BJ (cell line): ENCODE results near the gene FCMR. TPM values are rescaled to one million over a fixed set of nuclear protein-coding genes. Genes with fewer than 3 reads are reported as not detected.

Experiments
- CTCF ChIA-PET: fragments of 350-600 bp; formaldehyde crosslinking; extraction: SDS; loops from one replicate; lab custom pipeline; 2021; ENCODE audit warnings: antibody characterized with exemption, inconsistent platforms; lab: Yijun Ruan, JAX
- POLR2A ChIA-PET: fragments of 300-600 bp; sonication (Branson Sonifier 250); formaldehyde crosslinking; extraction: SDS; loops from one replicate; lab custom pipeline; 2021; ENCODE audit warnings: antibody characterized with exemption; lab: Charles Lee
- DNase-seq: peaks from one replicate; pipeline ENCODE4 v3.0.0-alpha.2; 2011; ENCODE audit warnings: low read depth
- H3K27me3 ChIP-seq: 2 replicates; pipeline ENCODE4 v1.6.0; 2011; ENCODE audit warnings: low read length; ENCODE audit not compliant: control insufficient read depth, insufficient read depth
- H3K36me3 ChIP-seq: 2 replicates; pipeline ENCODE4 v1.5.1; 2011; ENCODE audit warnings: low read length; ENCODE audit not compliant: control insufficient read depth, insufficient read depth
- H3K4me3 ChIP-seq: 2 replicates; pipeline ENCODE4 v1.5.1; 2011; ENCODE audit warnings: low read depth, mild to moderate bottlenecking, control low read depth, low read length
- CTCF ChIP-seq: IDR thresholded peaks from 2 replicates; pipeline ENCODE4 v1.5.1; 2011; ENCODE audit warnings: low read depth, mild to moderate bottlenecking, control low read depth, inconsistent platforms, low read length, moderate library complexity; ENCODE audit not compliant: insufficient read depth
- polyA minus RNA-seq: library from RNA; depleted of rRNA, polyadenylated mRNA; stranded (reverse); fragments of >200 nt; gene quantifications from 2 replicates; pipeline ENCODE4 v1.2.3, GENCODE V29; 2011; rRNA and poly(A)+ RNA removed
- polyA plus RNA-seq: library from polyadenylated mRNA; depleted of rRNA; stranded (reverse); fragments of >200 nt; gene quantifications from 2 replicates; pipeline ENCODE4 v1.2.3, GENCODE V29; 2011; rRNA removed

Gene FCMR
- 0.56 and 1.4 TPM in 2 replicates for polyA plus RNA-seq
- 0.41 and 1.8 TPM in 2 replicates for polyA minus RNA-seq

GRCh38 chr1:206921772-206922265 lies at the start of gene FCMR:
Gene FCMR (minus strand): TSS chr1:206921941. CDS start chr1:206921854, 87 bp downstream.
- Histone ChIP-seq H3K36me3 (no peaks in the 10 kb centered on the region), H3K27me3 (no peaks in the 10 kb centered on the region; the same call in none of the 2 replicates), H3K4me3 (no peak within 1 kb of the TSS)
- POLR2A ChIA-PET = no interaction called here
- no peak for TF ChIP-seq CTCF
- DNase-seq = no peak
- CTCF ChIA-PET = interaction anchor here (1.1 to 3.3 kb wide), 2 partner anchors 9 to 10 kb away, joined by 5 to 28 read pairs; no protein-coding TSS in a partner anchor

GRCh38 chr1:206971029-206971655 lies 49.4 kb upstream of the FCMR start:
- Histone ChIP-seq H3K4me3 (no peak overlapping the region), H3K27me3 (peaks cover 9% of the 10 kb centered on the region), H3K36me3 (no peaks in the 10 kb centered on the region)
- TF ChIP-seq CTCF = no peak
- ChIA-PET CTCF (interaction anchor here (8.0 kb wide), 1 partner anchor 11 kb away, joined by 70 read pairs; no protein-coding TSS in a partner anchor), POLR2A (no interaction called here)
- no peak for DNase-seq

DNA sequence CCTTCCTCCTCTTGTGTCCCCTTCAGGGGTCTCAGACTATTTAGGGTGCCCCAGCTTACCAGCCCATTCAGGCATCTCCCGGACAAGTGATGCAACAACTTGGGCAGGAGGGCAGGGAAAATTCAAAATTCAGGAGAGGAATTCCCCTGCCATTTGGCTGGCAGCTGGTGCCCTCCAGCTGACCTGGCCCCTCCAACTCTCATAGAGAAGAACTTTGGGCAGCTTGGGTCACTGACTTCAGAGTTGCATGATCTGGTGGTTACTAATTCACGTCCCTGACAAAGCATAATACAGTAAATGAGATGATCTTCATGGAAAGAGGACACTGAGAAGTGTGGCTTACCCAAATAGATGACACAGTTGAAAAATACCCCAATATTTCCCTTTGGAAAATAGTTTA lies 48.7 kb upstream of the FCMR start, which contains the start of gene FCAMR:
Gene FCAMR (minus strand): TSS at position 15 of the 400 bp plus-strand sequence. CDS start 335 bp downstream, outside the sequence.
- H3K27me3 ChIP-seq = peaks cover 9% of the 10 kb centered on the region
- no peak for TF ChIP-seq CTCF
- ChIA-PET CTCF (interaction anchor here (0.6 to 8.0 kb wide), 3 partner anchors 12 to 52 kb away, joined by 3 to 70 read pairs (median 3); no protein-coding TSS in a partner anchor), POLR2A (no interaction called here)
- DNase-seq = no peak
- H3K36me3 ChIP-seq = no peaks in the 10 kb centered on the region
- no peak within 1 kb of the TSS for H3K4me3 ChIP-seq

GRCh38 chr1:206969090-206969489 lies 47.3 kb upstream of the FCMR start:
- peaks cover 9% of the 10 kb centered on the region for H3K27me3 ChIP-seq
- H3K4me3 ChIP-seq = no peak overlapping the region
- no peak for TF ChIP-seq CTCF
- no peak for DNase-seq
- ChIA-PET POLR2A (no interaction called here), CTCF (interaction anchor here (8.0 kb wide), 1 partner anchor 13 kb away, joined by 70 read pairs; no protein-coding TSS in a partner anchor)
- no peaks in the 10 kb centered on the region for H3K36me3 ChIP-seq

DNA sequence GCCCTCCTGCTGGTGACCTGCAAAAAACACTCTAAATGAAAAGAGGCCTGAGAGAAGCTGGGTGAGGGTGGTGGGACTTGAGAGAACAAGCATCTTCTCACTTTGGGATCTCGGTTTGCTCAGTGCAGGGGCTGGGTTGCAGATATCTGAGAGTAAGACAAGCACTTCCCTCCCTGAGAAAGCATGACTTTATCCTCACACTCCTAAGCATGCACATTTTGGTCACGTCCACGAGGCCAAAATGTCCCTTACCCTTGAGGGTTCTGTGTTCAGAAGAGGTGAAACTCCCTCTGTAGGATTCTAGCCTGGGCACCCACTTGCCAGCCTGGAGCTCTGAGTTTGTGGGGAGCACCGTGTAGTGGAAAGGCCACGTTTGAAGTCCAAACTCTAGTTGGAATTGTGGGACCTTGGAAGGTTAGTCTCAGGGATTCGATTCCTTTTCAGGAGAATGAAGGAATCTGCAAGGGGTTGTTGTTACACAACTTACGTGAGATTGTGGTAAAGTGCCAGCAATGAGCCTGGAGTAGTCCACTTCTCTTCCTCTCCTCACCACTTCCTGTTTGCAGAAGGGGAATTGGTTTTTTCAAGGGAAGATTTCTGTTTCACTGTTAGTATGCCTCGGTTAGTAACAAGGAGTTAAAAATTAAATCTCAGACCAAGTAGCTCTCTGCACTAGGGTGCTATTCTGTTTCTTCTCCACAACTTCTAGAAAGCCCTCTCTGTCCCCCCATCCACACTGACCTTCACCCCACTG lies 45.5 kb upstream of the FCMR start:
- POLR2A ChIA-PET = no interaction called here
- Histone ChIP-seq H3K36me3 (no peaks in the 10 kb centered on the region), H3K27me3 (peaks cover 9% of the 10 kb centered on the region), H3K4me3 (no peak overlapping the region)
- no peak for TF ChIP-seq CTCF
- DNase-seq = no peak
- CTCF ChIA-PET = interaction anchor here (8.0 kb wide), 1 partner anchor 15 kb away, joined by 70 read pairs; no protein-coding TSS in a partner anchor
